Suprapubic skin (tissue), 4 donors: ENCODE data around the gene PRCC.

Source experiments
- EP300 ChIP-seq: sonication (generic); formaldehyde crosslinking; IDR thresholded peaks from one replicate; pipeline ENCODE4 v1.6.1; 2017; ENCODE audit warnings: antibody characterized with exemption
- POLR2A ChIP-seq, 2 donors: fragments of 450-650 bp; IDR thresholded peaks; one replicate each; pipeline ENCODE4 v1.6.1; 2017; ENCODE audit warnings: antibody characterized with exemption in 2 of 2, mild to moderate bottlenecking in 2 of 2, moderate library complexity in 2 of 2
- POLR2AphosphoS5 ChIP-seq, 3 donors: sonication (generic); formaldehyde crosslinking; IDR thresholded peaks; one replicate each; pipeline ENCODE4 v1.6.1; 2017; ENCODE audit warnings: antibody characterized with exemption in 3 of 3
- TF ChIP-seq, protein P1 (sequence below), 2 donors: fragments of 200-600 bp in 1 of 2; fragments of 450-650 bp in 1 of 2; sonication (generic) in 1 of 2; IDR thresholded peaks; one replicate each; pipeline ENCODE4 v1.5.1; 2016 to 2019; ENCODE audit warnings: antibody characterized with exemption in 2 of 2, mild to moderate bottlenecking in 1 of 2, moderate library complexity in 1 of 2

DNA sequence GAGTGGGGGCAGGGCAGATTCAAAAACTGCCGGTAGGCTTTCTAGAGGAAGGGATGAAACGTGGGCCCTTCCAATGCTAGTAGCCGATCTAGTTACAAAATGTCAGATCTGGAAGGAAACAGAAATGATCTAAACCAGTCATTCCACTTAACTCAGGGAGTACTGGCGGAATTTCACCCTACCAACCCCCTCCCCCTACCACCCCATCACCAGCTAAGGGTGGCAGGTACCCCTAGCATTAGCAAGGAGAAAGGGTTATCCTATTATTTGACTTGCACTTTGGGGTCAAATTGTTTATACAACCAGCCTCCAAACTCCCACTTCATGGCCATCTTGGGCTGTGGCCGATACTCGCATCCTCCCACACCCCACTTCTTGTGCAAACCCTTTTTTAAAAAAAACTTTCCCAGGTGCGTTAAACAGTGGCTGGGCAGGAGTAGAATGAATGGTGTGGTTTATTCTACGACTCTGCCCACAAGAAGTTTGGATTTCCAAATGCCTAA is 25.8 kb upstream of the PRCC start:
- TF ChIP-seq, protein P1, sequence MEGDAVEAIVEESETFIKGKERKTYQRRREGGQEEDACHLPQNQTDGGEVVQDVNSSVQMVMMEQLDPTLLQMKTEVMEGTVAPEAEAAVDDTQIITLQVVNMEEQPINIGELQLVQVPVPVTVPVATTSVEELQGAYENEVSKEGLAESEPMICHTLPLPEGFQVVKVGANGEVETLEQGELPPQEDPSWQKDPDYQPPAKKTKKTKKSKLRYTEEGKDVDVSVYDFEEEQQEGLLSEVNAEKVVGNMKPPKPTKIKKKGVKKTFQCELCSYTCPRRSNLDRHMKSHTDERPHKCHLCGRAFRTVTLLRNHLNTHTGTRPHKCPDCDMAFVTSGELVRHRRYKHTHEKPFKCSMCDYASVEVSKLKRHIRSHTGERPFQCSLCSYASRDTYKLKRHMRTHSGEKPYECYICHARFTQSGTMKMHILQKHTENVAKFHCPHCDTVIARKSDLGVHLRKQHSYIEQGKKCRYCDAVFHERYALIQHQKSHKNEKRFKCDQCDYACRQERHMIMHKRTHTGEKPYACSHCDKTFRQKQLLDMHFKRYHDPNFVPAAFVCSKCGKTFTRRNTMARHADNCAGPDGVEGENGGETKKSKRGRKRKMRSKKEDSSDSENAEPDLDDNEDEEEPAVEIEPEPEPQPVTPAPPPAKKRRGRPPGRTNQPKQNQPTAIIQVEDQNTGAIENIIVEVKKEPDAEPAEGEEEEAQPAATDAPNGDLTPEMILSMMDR (IDR thresholded peaks at IDR 0.05), result no peak
- no peak for TF ChIP-seq POLR2AphosphoS5 (IDR thresholded peaks at IDR 0.05)
- TF ChIP-seq EP300, result no peak
- TF ChIP-seq POLR2A (IDR thresholded peaks at IDR 0.05), result no peak
